ENCODE results near the gene ANO3. TPM values are rescaled to one million over a fixed set of nuclear protein-coding genes. Genes with fewer than 3 reads are reported as not detected.
"Not testable (repeated sequence)": the region's sequence is repeated elsewhere in the genome, so short reads cannot be mapped to it uniquely, and the experiment has no call there.

ANO3 gene
- total and polyA plus RNA-seq, 2 donors from 2014 or later = 0.30 to 1.5 TPM

- FAIRE-seq = no peak
- H3K4me1 ChIP-seq (ENCODE audit: control insufficient read depth in 2 of 3, insufficient read depth in 2 of 3, low read depth in 1 of 3, low read length in 3 of 3) = no peaks in the 10 kb centered on the region
- H3K9me3 ChIP-seq (ENCODE audit: control insufficient read depth in 2 of 3, insufficient read depth in 1 of 3, low read length in 3 of 3) = no peaks in the 10 kb centered on the region
- H3K36me3 ChIP-seq (ENCODE audit: control insufficient read depth in 2 of 3, insufficient read depth in 3 of 3, low read length in 3 of 3) = no peaks in the 10 kb centered on the region
- no peak for DNase-seq
- intact Hi-C loops (cut with DNase I) = no loop called here
- H3K4me3 ChIP-seq (ENCODE audit: low read length in 3 of 3) = no peak overlapping the region
- H3K27ac ChIP-seq (ENCODE audit: low read depth in 2 of 2, low read length in 2 of 2) = no peak overlapping the region
- H3K27me3 ChIP-seq (ENCODE audit: control insufficient read depth, insufficient read depth, low read length) = no peaks in the 10 kb centered on the region
- no peak overlapping the region for H3K9ac ChIP-seq (ENCODE audit: low read length in 3 of 3)
- no peak for TF ChIP-seq CTCF (IDR thresholded peaks at IDR 0.05; ENCODE audit: borderline replicate concordance, extremely low read depth, insufficient read depth)
These were observed 261.8 kb downstream of the ANO3 start for GRCh38 chr11:26593691-26594090.

- FAIRE-seq; intact Hi-C loops (cut with DNase I); H3K4me3 ChIP-seq (ENCODE audit: low read length in 3 of 3); H3K27ac ChIP-seq (ENCODE audit: low read depth in 2 of 2, low read length in 2 of 2); DNase-seq; H3K9me3 ChIP-seq (ENCODE audit: control insufficient read depth in 2 of 3, insufficient read depth in 1 of 3, low read length in 3 of 3); H3K9ac ChIP-seq (ENCODE audit: low read length in 3 of 3); H3K27me3 ChIP-seq (ENCODE audit: control insufficient read depth, insufficient read depth, low read length); H3K36me3 ChIP-seq (ENCODE audit: control insufficient read depth in 2 of 3, insufficient read depth in 3 of 3, low read length in 3 of 3); H3K4me1 ChIP-seq (ENCODE audit: control insufficient read depth in 2 of 3, insufficient read depth in 2 of 3, low read depth in 1 of 3, low read length in 3 of 3): not testable (repeated sequence)
These were observed 263.4 kb downstream of the ANO3 start for GRCh38 chr11:26595207-26595865.

- H3K27ac ChIP-seq (ENCODE audit: low read depth in 2 of 2, low read length in 2 of 2); DNase-seq; FAIRE-seq; H3K9ac ChIP-seq (ENCODE audit: low read length in 3 of 3); H3K27me3 ChIP-seq (ENCODE audit: control insufficient read depth, insufficient read depth, low read length); H3K9me3 ChIP-seq (ENCODE audit: control insufficient read depth in 2 of 3, insufficient read depth in 1 of 3, low read length in 3 of 3); H3K4me3 ChIP-seq (ENCODE audit: low read length in 3 of 3); intact Hi-C loops (cut with DNase I); H3K36me3 ChIP-seq (ENCODE audit: control insufficient read depth in 2 of 3, insufficient read depth in 3 of 3, low read length in 3 of 3); H3K4me1 ChIP-seq (ENCODE audit: control insufficient read depth in 2 of 3, insufficient read depth in 2 of 3, low read depth in 1 of 3, low read length in 3 of 3): not testable (repeated sequence)
These were observed 265.2 kb downstream of the ANO3 start for GRCh38 chr11:26597049-26597689.

GRCh38 chr11:26597899-26598298 is 266.0 kb downstream of the ANO3 start:
- no peak for TF ChIP-seq CTCF (IDR thresholded peaks at IDR 0.05; ENCODE audit: borderline replicate concordance, extremely low read depth, insufficient read depth)
- no peak for FAIRE-seq

More at GRCh38 chr11:26597899-26598298, 266.0 kb downstream of the ANO3 start:
- H3K4me1 ChIP-seq (ENCODE audit: control insufficient read depth in 2 of 3, insufficient read depth in 2 of 3, low read depth in 1 of 3, low read length in 3 of 3) = no peaks in the 10 kb centered on the region
- H3K27ac ChIP-seq (ENCODE audit: low read depth in 2 of 2, low read length in 2 of 2) = no peak overlapping the region
- intact Hi-C loops (cut with DNase I) = no loop called here
- no peak overlapping the region for H3K4me3 ChIP-seq (ENCODE audit: low read length in 3 of 3)
- H3K36me3 ChIP-seq (ENCODE audit: control insufficient read depth in 2 of 3, insufficient read depth in 3 of 3, low read length in 3 of 3) = no peaks in the 10 kb centered on the region
- no peaks in the 10 kb centered on the region for H3K9me3 ChIP-seq (ENCODE audit: control insufficient read depth in 2 of 3, insufficient read depth in 1 of 3, low read length in 3 of 3)
- no peak for DNase-seq
- no peaks in the 10 kb centered on the region for H3K27me3 ChIP-seq (ENCODE audit: control insufficient read depth, insufficient read depth, low read length)
- no peak overlapping the region for H3K9ac ChIP-seq (ENCODE audit: low read length in 3 of 3)
